B cell (primary cell): ENCODE results near the gene CKMT2.
"Not testable (repeated sequence)": the region's sequence is repeated elsewhere in the genome, so short reads cannot be mapped to it uniquely, and the experiment has no call there.

Experiments
- EZH2 ChIP-seq: IDR thresholded peaks from 2 replicates; pipeline ENCODE4 v1.6.1; 2012; ENCODE audit warnings: borderline replicate concordance, low read depth, mild to moderate bottlenecking, moderate library complexity, low read length; ENCODE audit not compliant: insufficient read depth, poor library complexity, severe bottlenecking
- TF ChIP-seq, protein P1 (sequence below): fragments of 200-600 bp; IDR thresholded peaks from one replicate; pipeline ENCODE4 v1.8.0; 2022; ENCODE audit warnings: antibody characterized with exemption, mild to moderate bottlenecking

DNA sequence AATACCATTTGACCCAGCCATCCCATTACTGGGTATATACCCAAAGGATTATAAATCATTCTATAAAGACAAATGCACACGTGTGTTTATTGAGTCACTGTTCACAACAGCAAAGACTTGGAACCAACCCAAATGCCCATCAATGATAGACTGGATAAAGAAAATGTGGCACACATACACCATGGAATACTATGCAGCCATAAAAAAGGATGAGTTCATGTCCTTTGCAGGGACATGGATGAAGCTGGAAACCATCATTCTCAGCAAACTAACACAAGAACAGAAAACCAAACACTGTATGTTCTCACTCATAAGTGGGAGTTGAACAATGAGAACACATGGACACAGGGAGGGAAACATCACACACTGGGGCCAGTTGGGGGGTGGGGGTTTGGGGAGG, 29.7 kb downstream of the CKMT2 start:
- TF ChIP-seq, protein P1, sequence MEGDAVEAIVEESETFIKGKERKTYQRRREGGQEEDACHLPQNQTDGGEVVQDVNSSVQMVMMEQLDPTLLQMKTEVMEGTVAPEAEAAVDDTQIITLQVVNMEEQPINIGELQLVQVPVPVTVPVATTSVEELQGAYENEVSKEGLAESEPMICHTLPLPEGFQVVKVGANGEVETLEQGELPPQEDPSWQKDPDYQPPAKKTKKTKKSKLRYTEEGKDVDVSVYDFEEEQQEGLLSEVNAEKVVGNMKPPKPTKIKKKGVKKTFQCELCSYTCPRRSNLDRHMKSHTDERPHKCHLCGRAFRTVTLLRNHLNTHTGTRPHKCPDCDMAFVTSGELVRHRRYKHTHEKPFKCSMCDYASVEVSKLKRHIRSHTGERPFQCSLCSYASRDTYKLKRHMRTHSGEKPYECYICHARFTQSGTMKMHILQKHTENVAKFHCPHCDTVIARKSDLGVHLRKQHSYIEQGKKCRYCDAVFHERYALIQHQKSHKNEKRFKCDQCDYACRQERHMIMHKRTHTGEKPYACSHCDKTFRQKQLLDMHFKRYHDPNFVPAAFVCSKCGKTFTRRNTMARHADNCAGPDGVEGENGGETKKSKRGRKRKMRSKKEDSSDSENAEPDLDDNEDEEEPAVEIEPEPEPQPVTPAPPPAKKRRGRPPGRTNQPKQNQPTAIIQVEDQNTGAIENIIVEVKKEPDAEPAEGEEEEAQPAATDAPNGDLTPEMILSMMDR, result not testable (repeated sequence)
- TF ChIP-seq EZH2, result not testable (repeated sequence)
